Measurements from ENCODE around the gene FAM9C.

The FAM9C gene

DNA sequence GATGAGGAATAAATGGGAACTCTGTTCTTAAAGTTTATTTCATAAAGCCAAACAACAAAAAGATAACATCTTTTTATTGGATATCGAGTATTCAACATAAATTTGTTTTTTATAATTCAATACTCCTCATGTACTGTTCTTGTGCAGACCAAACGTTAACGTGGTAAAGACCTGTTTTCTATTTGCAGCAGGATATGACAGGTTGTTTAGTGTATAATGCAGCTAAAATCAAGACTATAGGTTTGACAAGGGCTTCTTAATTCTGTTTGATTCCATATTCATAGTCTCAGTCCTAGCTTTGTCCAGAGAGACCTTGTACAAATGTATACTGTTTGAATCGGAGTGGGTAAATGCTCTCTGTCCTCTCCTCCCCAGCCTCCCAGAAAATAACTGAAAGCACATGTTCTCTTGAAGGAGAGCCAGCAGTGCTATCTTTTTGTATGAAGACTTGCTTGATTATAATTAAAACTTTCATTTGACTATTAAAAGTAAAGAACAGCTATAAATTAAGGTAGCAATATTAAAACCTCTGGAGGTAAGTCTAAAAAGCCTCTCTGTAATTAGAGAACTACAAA, 51.8 kb downstream of the FAM9C start:
- no peaks in the 10 kb centered on the region for H3K9me3 Mint-ChIP-seq (ENCODE audit: low read depth)
- H3K27me3 Mint-ChIP-seq = no peaks in the 10 kb centered on the region
- no peak overlapping the region for H3K4me3 Mint-ChIP-seq
- H3K4me1 Mint-ChIP-seq (ENCODE audit: low read depth) = peaks cover 58% of the 10 kb centered on the region
- peak overlapping the region; percentile 28 for H3K27ac Mint-ChIP-seq
- H3K36me3 Mint-ChIP-seq = peaks cover 3% of the 10 kb centered on the region

DNA sequence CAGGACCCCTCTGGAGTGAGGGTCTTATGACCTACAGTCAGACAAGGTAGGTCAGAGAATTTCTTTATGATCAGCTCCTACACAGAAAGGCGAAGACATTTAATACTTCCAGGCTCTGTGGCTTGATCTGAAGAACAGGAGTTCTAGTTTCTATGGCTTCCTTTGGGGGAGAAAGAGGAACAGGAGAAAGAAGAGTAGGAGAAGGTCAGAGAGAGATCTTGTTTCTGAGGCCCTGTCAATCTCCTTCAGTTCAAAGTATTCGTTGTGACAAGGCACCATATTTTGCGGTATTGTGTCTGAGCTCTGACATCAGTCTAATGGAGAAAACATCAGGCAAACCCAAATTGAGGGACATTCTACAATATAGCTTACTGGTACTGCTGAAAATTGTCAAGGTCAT, 52.8 kb downstream of the FAM9C start:
- Mint-ChIP-seq H3K4me3 (no peak overlapping the region), H3K9me3 (ENCODE audit: low read depth) (no peaks in the 10 kb centered on the region), H3K36me3 (peaks cover 3% of the 10 kb centered on the region), H3K27me3 (no peaks in the 10 kb centered on the region), H3K4me1 (ENCODE audit: low read depth) (peaks cover 59% of the 10 kb centered on the region), H3K27ac (peak overlapping the region; percentile 72)

DNA sequence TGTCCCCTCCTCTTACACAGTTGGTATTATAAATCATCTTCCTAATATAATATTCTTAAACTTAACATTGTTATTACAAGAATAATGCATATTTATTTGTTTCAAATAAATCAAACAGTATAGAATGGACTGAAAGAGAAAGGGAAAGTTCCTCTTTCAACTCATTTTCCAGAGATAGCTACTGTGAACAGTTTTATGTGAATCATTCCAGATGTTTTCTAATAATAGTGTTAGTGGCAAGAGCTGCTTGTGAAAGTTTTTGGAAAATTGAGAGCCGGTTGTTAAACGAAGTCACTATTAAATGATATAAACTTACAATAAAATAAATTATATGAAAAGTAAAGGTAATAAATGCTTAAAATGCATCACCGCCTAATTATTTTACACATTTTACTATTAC, 55.0 kb downstream of the FAM9C start:
- no peaks in the 10 kb centered on the region for H3K9me3 Mint-ChIP-seq (ENCODE audit: low read depth)
- H3K4me3 Mint-ChIP-seq = no peak overlapping the region
- H3K4me1 Mint-ChIP-seq (ENCODE audit: low read depth) = peaks cover 67% of the 10 kb centered on the region
- H3K36me3 Mint-ChIP-seq = peaks cover 5% of the 10 kb centered on the region
- H3K27me3 Mint-ChIP-seq = no peaks in the 10 kb centered on the region
- no peak overlapping the region for H3K27ac Mint-ChIP-seq

DNA sequence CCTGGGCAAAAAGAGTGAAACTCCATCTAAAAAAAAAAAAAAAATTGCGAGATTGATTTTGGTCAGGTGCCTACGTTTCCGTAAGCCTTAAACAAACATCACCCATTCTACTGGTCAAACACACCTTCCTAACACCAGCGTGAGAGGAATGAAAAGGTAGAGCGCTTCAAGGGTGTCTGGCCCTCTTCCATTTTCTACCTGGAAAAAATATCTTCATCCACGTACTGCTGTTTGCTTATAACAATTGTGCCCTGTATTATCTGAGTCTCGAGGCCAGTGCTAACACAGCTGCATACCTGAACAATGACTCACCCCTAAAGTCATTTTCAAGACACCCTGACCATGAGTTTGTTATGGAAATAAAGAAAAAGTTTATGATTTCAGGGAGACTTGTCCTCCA, 55.6 kb downstream of the FAM9C start:
- H3K4me1 Mint-ChIP-seq (ENCODE audit: low read depth) = peaks cover 68% of the 10 kb centered on the region
- no peak overlapping the region for H3K27ac Mint-ChIP-seq
- no peaks in the 10 kb centered on the region for H3K27me3 Mint-ChIP-seq
- no peak overlapping the region for H3K4me3 Mint-ChIP-seq
- no peaks in the 10 kb centered on the region for H3K9me3 Mint-ChIP-seq (ENCODE audit: low read depth)
- H3K36me3 Mint-ChIP-seq = peaks cover 5% of the 10 kb centered on the region

DNA sequence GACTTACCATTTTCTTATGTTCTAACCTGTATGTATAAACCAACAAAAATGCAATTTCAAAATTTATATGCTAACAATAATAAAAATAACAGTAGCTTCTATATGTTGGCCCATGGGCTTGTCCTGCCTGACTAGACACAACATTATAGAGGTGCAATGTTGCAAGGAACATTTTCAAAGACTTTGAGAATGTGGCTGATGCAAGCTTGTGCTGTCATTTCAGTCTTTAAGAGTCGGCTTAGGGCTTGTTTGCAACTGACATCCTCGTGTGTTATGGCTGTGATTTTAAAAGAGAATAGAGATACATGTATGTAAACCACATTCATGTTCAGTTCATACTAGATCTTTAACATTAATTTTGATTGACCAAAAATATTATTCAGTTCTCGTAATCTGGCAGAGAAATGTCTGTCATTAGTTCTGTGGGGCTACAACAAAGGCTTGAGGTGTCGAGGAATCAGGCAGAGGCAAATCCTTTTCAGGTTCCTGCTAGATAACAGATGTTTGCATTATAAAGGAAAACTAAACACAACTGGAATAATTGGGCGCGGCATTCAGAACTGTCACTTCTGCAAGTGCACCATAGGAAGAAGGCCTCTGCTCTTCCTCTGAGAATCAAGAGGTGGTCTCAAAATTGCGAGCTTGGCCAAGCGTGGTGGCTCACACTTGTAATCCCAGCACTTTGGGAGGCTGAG, 56.4 kb downstream of the FAM9C start:
- Mint-ChIP-seq H3K4me3 (no peak overlapping the region), H3K36me3 (peaks cover 5% of the 10 kb centered on the region), H3K27me3 (no peaks in the 10 kb centered on the region), H3K9me3 (ENCODE audit: low read depth) (no peaks in the 10 kb centered on the region), H3K27ac (peak overlapping the region; percentile 41), H3K4me1 (ENCODE audit: low read depth) (peaks cover 72% of the 10 kb centered on the region)

DNA sequence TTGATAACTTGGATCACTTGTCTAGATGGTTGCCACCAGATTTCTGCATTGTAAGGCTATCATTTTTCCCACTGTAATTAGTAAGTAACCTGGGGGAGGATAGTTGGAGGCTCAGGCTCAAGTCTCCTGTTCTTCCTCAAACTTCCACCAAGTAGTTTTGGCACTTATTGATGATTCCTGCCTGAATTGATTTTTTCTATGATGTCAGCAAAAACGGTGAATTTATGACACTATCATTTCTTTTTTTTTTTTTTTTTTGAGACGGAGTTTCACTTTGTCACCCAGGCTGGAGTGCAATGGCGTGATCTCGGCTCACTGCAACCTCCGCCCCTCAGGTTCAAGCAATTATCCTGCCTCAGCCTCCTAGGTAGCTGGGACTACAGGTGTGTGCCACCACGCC, 57.1 kb downstream of the FAM9C start:
- no peaks in the 10 kb centered on the region for H3K9me3 Mint-ChIP-seq (ENCODE audit: low read depth)
- H3K4me1 Mint-ChIP-seq (ENCODE audit: low read depth) = peaks cover 75% of the 10 kb centered on the region
- peak overlapping the region; percentile 57 for H3K4me3 Mint-ChIP-seq
- peak overlapping the region; percentile 98 for H3K27ac Mint-ChIP-seq
- H3K36me3 Mint-ChIP-seq = peaks cover 5% of the 10 kb centered on the region
- H3K27me3 Mint-ChIP-seq = no peaks in the 10 kb centered on the region

DNA sequence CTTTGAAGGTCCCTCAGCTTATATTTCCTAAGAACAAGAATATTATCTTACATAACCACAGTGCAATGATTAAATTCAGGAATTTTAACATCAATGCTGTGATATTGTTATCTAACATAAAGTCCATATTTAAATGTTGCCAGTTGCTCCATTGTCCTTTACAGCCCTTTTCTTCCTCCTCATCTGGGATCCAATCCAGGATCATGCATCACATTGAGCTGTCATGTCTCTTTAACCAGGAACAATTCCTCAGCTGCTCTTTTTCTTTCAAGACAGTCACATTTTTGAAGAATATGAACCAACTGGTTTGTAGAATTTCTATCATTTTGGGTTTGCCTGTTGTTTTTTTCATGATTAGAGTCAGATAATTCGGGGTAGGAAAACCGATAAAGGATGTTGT, 57.5 kb downstream of the FAM9C start:
- Mint-ChIP-seq H3K4me3 (peak overlapping the region; percentile 57), H3K27ac (peak overlapping the region; percentile 98), H3K9me3 (ENCODE audit: low read depth) (no peaks in the 10 kb centered on the region), H3K36me3 (peaks cover 5% of the 10 kb centered on the region), H3K4me1 (ENCODE audit: low read depth) (peaks cover 76% of the 10 kb centered on the region), H3K27me3 (no peaks in the 10 kb centered on the region)

DNA sequence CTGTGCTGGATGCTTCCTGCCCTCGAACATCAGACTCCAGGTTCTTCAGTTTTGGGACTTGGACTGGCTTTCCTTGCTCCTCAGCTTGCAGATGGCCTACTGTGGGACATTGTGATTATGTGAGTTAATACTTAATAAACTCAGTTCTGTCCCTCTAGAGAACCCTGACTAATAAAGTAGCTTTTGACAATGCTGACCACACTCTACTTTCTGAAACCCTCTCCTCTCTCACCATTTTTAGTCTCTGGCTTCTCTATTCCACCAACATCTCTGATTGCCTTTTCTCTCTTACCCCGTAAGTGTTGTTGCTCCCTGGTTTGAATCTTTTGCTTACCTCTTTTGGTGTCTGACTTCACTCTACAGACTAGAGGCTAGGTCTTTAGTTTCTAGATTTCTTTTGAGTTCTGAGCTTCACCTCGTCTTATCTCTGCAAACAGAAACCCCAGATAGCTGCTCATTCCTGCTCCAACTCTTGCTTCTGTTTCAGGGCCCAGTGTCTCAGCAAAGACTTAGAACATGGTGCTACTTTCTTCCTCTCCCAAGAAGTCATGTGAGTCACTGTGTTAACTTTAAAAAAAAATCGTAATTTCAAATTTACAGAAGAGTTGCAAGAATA, 58.1 kb downstream of the FAM9C start:
- peaks cover 75% of the 10 kb centered on the region for H3K4me1 Mint-ChIP-seq (ENCODE audit: low read depth)
- H3K9me3 Mint-ChIP-seq (ENCODE audit: low read depth) = no peaks in the 10 kb centered on the region
- H3K36me3 Mint-ChIP-seq = peaks cover 5% of the 10 kb centered on the region
- peak overlapping the region; percentile 98 for H3K27ac Mint-ChIP-seq
- H3K27me3 Mint-ChIP-seq = no peaks in the 10 kb centered on the region
- H3K4me3 Mint-ChIP-seq = peak overlapping the region; percentile 57
